Right atrium auricular region (tissue), 2 donors: ENCODE measurements around the gene LMTK2. TPM values are rescaled to one million over a fixed set of nuclear protein-coding genes. Genes with fewer than 3 reads are reported as not detected.

ENCODE experiments used
- DNase-seq: peaks from one replicate; pipeline ENCODE4 v3.0.0-alpha.2; 2019; ENCODE audit warnings: low spot score
- H3K27ac ChIP-seq, 2 donors: fragments of 200-600 bp; sonication (generic); 1 replicate in 1 of 2; 2 replicates in 1 of 2; pipeline ENCODE4 v1.5.1; 2016 to 2019
- H3K27me3 ChIP-seq, 2 donors: fragments of 200-600 bp; sonication (generic); one replicate each; pipeline versions ENCODE4 v1.5.1 to v1.6.0; 2017 to 2019
- H3K36me3 ChIP-seq: fragments of 200-600 bp; sonication (generic); one replicate; pipeline ENCODE4 v1.5.1; 2016
- H3K4me1 ChIP-seq, 2 donors: fragments of 200-600 bp; sonication (generic); one replicate each; pipeline versions ENCODE4 v1.5.1 to v1.6.0; 2017 to 2019
- H3K4me3 ChIP-seq, 2 donors: fragments of 200-600 bp; sonication (generic); 1 replicate in 1 of 2; 2 replicates in 1 of 2; pipeline ENCODE4 v1.5.1; 2017 to 2019; ENCODE audit warnings: mild to moderate bottlenecking in 1 of 2, moderate library complexity in 1 of 2
- H3K9me3 ChIP-seq, 2 donors: fragments of 200-600 bp; sonication (generic); one replicate each; pipeline ENCODE4 v1.5.1; 2019
- CTCF ChIP-seq, 2 donors: fragments of 200-600 bp; sonication (generic); IDR thresholded peaks; one replicate each; pipeline ENCODE4 v1.5.1; 2019; ENCODE audit warnings: antibody characterized with exemption in 2 of 2
- total RNA-seq, 2 donors: library from RNA; depleted of rRNA; stranded (reverse); fragments of >200 nt; gene quantifications; one replicate each; pipeline ENCODE4 v1.1.0, GENCODE V29; 2016

Gene LMTK2
- total RNA-seq, 2 donors from 2014 or later: 39.2 to 54.1 TPM

- no peak overlapping the region for H3K4me3 ChIP-seq
- no peaks in the 10 kb centered on the region for H3K4me1 ChIP-seq
- H3K9me3 ChIP-seq: no peaks in the 10 kb centered on the region
- DNase-seq: no peak
- H3K27ac ChIP-seq: no peak overlapping the region
- no peaks in the 10 kb centered on the region for H3K27me3 ChIP-seq
- TF ChIP-seq CTCF (IDR thresholded peaks at IDR 0.05): no peak
- H3K36me3 ChIP-seq: peaks cover 11% of the 10 kb centered on the region
These were observed 122.1 kb downstream of the LMTK2 start for GRCh38 chr7:98228801-98229200.

- Histone ChIP-seq H3K4me1 (no peaks in the 10 kb centered on the region), H3K27ac (no peak overlapping the region), H3K4me3 (no peak overlapping the region), H3K27me3 (no peaks in the 10 kb centered on the region), H3K9me3 (no peaks in the 10 kb centered on the region), H3K36me3 (peaks cover 11% of the 10 kb centered on the region)
- no peak for TF ChIP-seq CTCF (IDR thresholded peaks at IDR 0.05)
- DNase-seq: no peak
These were observed 122.8 kb downstream of the LMTK2 start for GRCh38 chr7:98229441-98229840.

- Histone ChIP-seq H3K9me3 (no peaks in the 10 kb centered on the region), H3K36me3 (peaks cover 11% of the 10 kb centered on the region), H3K27ac (no peak overlapping the region), H3K4me3 (no peak overlapping the region), H3K27me3 (no peaks in the 10 kb centered on the region), H3K4me1 (no peaks in the 10 kb centered on the region)
- DNase-seq: no peak
- TF ChIP-seq CTCF (IDR thresholded peaks at IDR 0.05): no peak
These were observed 123.5 kb downstream of the LMTK2 start for GRCh38 chr7:98229991-98230745.

GRCh38 chr7:98230746-98231471 is 124.2 kb downstream of the LMTK2 start:
- Histone ChIP-seq H3K36me3 (peaks cover 11% of the 10 kb centered on the region), H3K9me3 (no peaks in the 10 kb centered on the region), H3K27ac (no peak overlapping the region), H3K4me3 (no peak overlapping the region), H3K27me3 (no peaks in the 10 kb centered on the region), H3K4me1 (no peaks in the 10 kb centered on the region)
- DNase-seq: no peak
- TF ChIP-seq CTCF (IDR thresholded peaks at IDR 0.05): no peak

GRCh38 chr7:98231493-98232262 is 125.0 kb downstream of the LMTK2 start:
- no peak for DNase-seq

More at GRCh38 chr7:98231493-98232262, 125.0 kb downstream of the LMTK2 start:
- Histone ChIP-seq H3K27me3 (no peaks in the 10 kb centered on the region), H3K27ac (no peak overlapping the region), H3K4me1 (no peaks in the 10 kb centered on the region), H3K4me3 (no peak overlapping the region), H3K36me3 (peaks cover 11% of the 10 kb centered on the region), H3K9me3 (no peaks in the 10 kb centered on the region)
- TF ChIP-seq CTCF (IDR thresholded peaks at IDR 0.05): no peak
